ENCODE results near the gene AHSG.

The AHSG gene

GRCh38 chr3:186600896-186601295, 12.0 kb upstream of the AHSG start:
- no peak overlapping the region for H3K27ac Mint-ChIP-seq
- no peaks in the 10 kb centered on the region for H3K9me3 Mint-ChIP-seq
- H3K4me1 Mint-ChIP-seq (ENCODE audit: low read depth): no peaks in the 10 kb centered on the region
- H3K36me3 Mint-ChIP-seq (ENCODE audit: low read depth): no peaks in the 10 kb centered on the region
- H3K4me3 Mint-ChIP-seq: no peak overlapping the region
- DNase-seq: no peak
- H3K27me3 Mint-ChIP-seq: peaks cover 3% of the 10 kb centered on the region

GRCh38 chr3:186603159-186603558, 9.7 kb upstream of the AHSG start:
- DNase-seq: no peak
- Mint-ChIP-seq H3K4me3 (no peak overlapping the region), H3K4me1 (ENCODE audit: low read depth) (no peaks in the 10 kb centered on the region), H3K9me3 (no peaks in the 10 kb centered on the region), H3K27me3 (peaks cover 3% of the 10 kb centered on the region), H3K27ac (no peak overlapping the region), H3K36me3 (ENCODE audit: low read depth) (no peaks in the 10 kb centered on the region)

- no peak overlapping the region for H3K4me3 Mint-ChIP-seq
Observed at GRCh38 chr3:186605078-186605477, 7.8 kb upstream of the AHSG start.

GRCh38 chr3:186605561-186606545, 7.0 kb upstream of the AHSG start:
- Mint-ChIP-seq H3K27me3 (no peaks in the 10 kb centered on the region), H3K4me3 (no peak overlapping the region), H3K9me3 (no peaks in the 10 kb centered on the region), H3K4me1 (ENCODE audit: low read depth) (no peaks in the 10 kb centered on the region), H3K36me3 (ENCODE audit: low read depth) (no peaks in the 10 kb centered on the region), H3K27ac (no peak overlapping the region)
- no peak for DNase-seq

More at GRCh38 chr3:186605078-186605477, 7.8 kb upstream of the AHSG start:
- Mint-ChIP-seq H3K27ac (no peak overlapping the region), H3K36me3 (ENCODE audit: low read depth) (no peaks in the 10 kb centered on the region), H3K9me3 (no peaks in the 10 kb centered on the region), H3K4me1 (ENCODE audit: low read depth) (no peaks in the 10 kb centered on the region), H3K27me3 (no peaks in the 10 kb centered on the region)
- no peak for DNase-seq

- Mint-ChIP-seq H3K4me3 (no peak overlapping the region), H3K36me3 (ENCODE audit: low read depth) (no peaks in the 10 kb centered on the region), H3K27ac (no peak overlapping the region), H3K9me3 (no peaks in the 10 kb centered on the region), H3K27me3 (peaks cover 5% of the 10 kb centered on the region), H3K4me1 (ENCODE audit: low read depth) (no peaks in the 10 kb centered on the region)
- no peak for DNase-seq
Observed at GRCh38 chr3:186608624-186609215, 4.1 kb upstream of the AHSG start.

- DNase-seq: no peak
- Mint-ChIP-seq H3K4me1 (ENCODE audit: low read depth) (peaks cover 1% of the 10 kb centered on the region), H3K27ac (no peak overlapping the region), H3K9me3 (no peaks in the 10 kb centered on the region), H3K36me3 (ENCODE audit: low read depth) (no peaks in the 10 kb centered on the region), H3K4me3 (no peak overlapping the region), H3K27me3 (peaks cover 6% of the 10 kb centered on the region)
Observed at GRCh38 chr3:186609247-186609868, 3.5 kb upstream of the AHSG start.

GRCh38 chr3:186612065-186612464, 795 bp upstream of the AHSG start:
- Mint-ChIP-seq H3K9me3 (no peaks in the 10 kb centered on the region), H3K27ac (no peak overlapping the region), H3K27me3 (peaks cover 13% of the 10 kb centered on the region), H3K4me3 (no peak overlapping the region), H3K4me1 (ENCODE audit: low read depth) (peaks cover 18% of the 10 kb centered on the region), H3K36me3 (ENCODE audit: low read depth) (no peaks in the 10 kb centered on the region)
- DNase-seq: no peak

- H3K4me3 Mint-ChIP-seq: no peak overlapping the region
- H3K4me1 Mint-ChIP-seq (ENCODE audit: low read depth): peaks cover 23% of the 10 kb centered on the region
- peaks cover 30% of the 10 kb centered on the region for H3K27me3 Mint-ChIP-seq
- no peak for DNase-seq
- H3K9me3 Mint-ChIP-seq: no peaks in the 10 kb centered on the region
- H3K27ac Mint-ChIP-seq: no peak overlapping the region
- H3K36me3 Mint-ChIP-seq (ENCODE audit: low read depth): no peaks in the 10 kb centered on the region
Observed at GRCh38 chr3:186613637-186614265, 891 bp downstream of the AHSG start.

GRCh38 chr3:186614266-186614596, 1.4 kb downstream of the AHSG start:
- peaks cover 23% of the 10 kb centered on the region for H3K4me1 Mint-ChIP-seq (ENCODE audit: low read depth)
- no peaks in the 10 kb centered on the region for H3K36me3 Mint-ChIP-seq (ENCODE audit: low read depth)
- H3K27ac Mint-ChIP-seq: no peak overlapping the region
- peak overlapping the region; percentile 39 for H3K4me3 Mint-ChIP-seq
- peaks cover 31% of the 10 kb centered on the region for H3K27me3 Mint-ChIP-seq
- H3K9me3 Mint-ChIP-seq: no peaks in the 10 kb centered on the region
- DNase-seq: no peak

GRCh38 chr3:186614597-186615483, 2.0 kb downstream of the AHSG start:
- DNase-seq: peak; percentile 82
- Mint-ChIP-seq H3K9me3 (no peaks in the 10 kb centered on the region), H3K4me3 (peak overlapping the region; percentile 39), H3K4me1 (ENCODE audit: low read depth) (peaks cover 23% of the 10 kb centered on the region), H3K36me3 (ENCODE audit: low read depth) (no peaks in the 10 kb centered on the region), H3K27ac (no peak overlapping the region), H3K27me3 (peaks cover 31% of the 10 kb centered on the region)

GRCh38 chr3:186616299-186616617, 3.4 kb downstream of the AHSG start:
- peaks cover 38% of the 10 kb centered on the region for H3K27me3 Mint-ChIP-seq
- no peaks in the 10 kb centered on the region for H3K9me3 Mint-ChIP-seq
- DNase-seq: no peak
- H3K4me1 Mint-ChIP-seq (ENCODE audit: low read depth): peaks cover 23% of the 10 kb centered on the region
- no peak overlapping the region for H3K4me3 Mint-ChIP-seq
- H3K36me3 Mint-ChIP-seq (ENCODE audit: low read depth): no peaks in the 10 kb centered on the region
- no peak overlapping the region for H3K27ac Mint-ChIP-seq

GRCh38 chr3:186617036-186617946, 4.4 kb downstream of the AHSG start:
- no peaks in the 10 kb centered on the region for H3K9me3 Mint-ChIP-seq
- H3K4me1 Mint-ChIP-seq (ENCODE audit: low read depth): peaks cover 23% of the 10 kb centered on the region
- peak; percentile 89 for DNase-seq
- peaks cover 41% of the 10 kb centered on the region for H3K27me3 Mint-ChIP-seq
- H3K36me3 Mint-ChIP-seq (ENCODE audit: low read depth): no peaks in the 10 kb centered on the region
- H3K27ac Mint-ChIP-seq: peak overlapping the region; percentile 82
- H3K4me3 Mint-ChIP-seq: peak overlapping the region; percentile 60

GRCh38 chr3:186618318-186618938, 5.6 kb downstream of the AHSG start:
- peaks cover 23% of the 10 kb centered on the region for H3K4me1 Mint-ChIP-seq (ENCODE audit: low read depth)

More at GRCh38 chr3:186618318-186618938, 5.6 kb downstream of the AHSG start:
- no peak for DNase-seq
- Mint-ChIP-seq H3K9me3 (no peaks in the 10 kb centered on the region), H3K36me3 (ENCODE audit: low read depth) (no peaks in the 10 kb centered on the region), H3K4me3 (no peak overlapping the region), H3K27me3 (peaks cover 44% of the 10 kb centered on the region), H3K27ac (no peak overlapping the region)

Measured in activated T-cell treated with anti-CD3 and anti-CD28 coated beads, Interleukin-2, amount 50 U/mL, for 24 hours (primary cell).